Tibial artery (tissue), 4 donors: ENCODE results near the gene UNC13D.
A peak's percentile ranks its signal among the peaks of the same experiment; 100 is the strongest.
"Not testable (repeated sequence)": the region's sequence is repeated elsewhere in the genome, so short reads cannot be mapped to it uniquely, and the experiment has no call there.

Experiments used
- DNase-seq, 2 donors: peaks; one replicate each; pipeline ENCODE4 v3.0.0-alpha.2; 2019
- H3K27ac ChIP-seq, 2 donors: fragments of 200-600 bp; sonication (generic) in 1 of 2; 1 replicate in 1 of 2; 2 replicates in 1 of 2; pipeline ENCODE4 v1.5.1; 2018 to 2019; ENCODE audit warnings: mild to moderate bottlenecking in 1 of 2
- H3K27me3 ChIP-seq, 2 donors: fragments of 200-600 bp; sonication (generic) in 1 of 2; one replicate each; pipeline versions ENCODE4 v1.5.1 to v1.6.0; 2016 to 2019
- H3K36me3 ChIP-seq, 3 donors: fragments of 200-600 bp; sonication (generic) in 2 of 3; one replicate each; pipeline ENCODE4 v1.5.1; 2016 to 2019; ENCODE audit warnings: mild to moderate bottlenecking in 2 of 3
- H3K4me1 ChIP-seq, 4 donors: fragments of 200-600 bp; sonication (generic) in 2 of 4; 1 replicate in 3 of 4; 2 replicates in 1 of 4; pipeline ENCODE4 v1.5.1; 2016 to 2019
- H3K4me3 ChIP-seq, 2 donors: fragments of 200-600 bp; sonication (generic) in 1 of 2; 1 replicate in 1 of 2; 2 replicates in 1 of 2; pipeline ENCODE4 v1.5.1; 2018 to 2019; ENCODE audit warnings: mild to moderate bottlenecking in 2 of 2
- H3K9me3 ChIP-seq, 3 donors: fragments of 200-600 bp; sonication (generic) in 1 of 3; one replicate each; pipeline ENCODE4 v1.5.1; 2016 to 2019
- intact Hi-C: fragments of 100-400 bp; cut with DNase I; formaldehyde crosslinking; loops from one replicate; pipeline ENCODE4 v1.15.0; 2023; ENCODE audit warnings: low total_unique reads
- TF ChIP-seq, protein P1 (sequence below), 2 experiments: fragments of 200-600 bp in 1 of 2; fragments of 450-650 bp in 1 of 2; IDR thresholded peaks; one replicate each; pipeline ENCODE4 v1.5.1; 2017 to 2019; ENCODE audit warnings: antibody characterized with exemption in 2 of 2, mild to moderate bottlenecking in 1 of 2, moderate library complexity in 1 of 2

UNC13D gene

DNA sequence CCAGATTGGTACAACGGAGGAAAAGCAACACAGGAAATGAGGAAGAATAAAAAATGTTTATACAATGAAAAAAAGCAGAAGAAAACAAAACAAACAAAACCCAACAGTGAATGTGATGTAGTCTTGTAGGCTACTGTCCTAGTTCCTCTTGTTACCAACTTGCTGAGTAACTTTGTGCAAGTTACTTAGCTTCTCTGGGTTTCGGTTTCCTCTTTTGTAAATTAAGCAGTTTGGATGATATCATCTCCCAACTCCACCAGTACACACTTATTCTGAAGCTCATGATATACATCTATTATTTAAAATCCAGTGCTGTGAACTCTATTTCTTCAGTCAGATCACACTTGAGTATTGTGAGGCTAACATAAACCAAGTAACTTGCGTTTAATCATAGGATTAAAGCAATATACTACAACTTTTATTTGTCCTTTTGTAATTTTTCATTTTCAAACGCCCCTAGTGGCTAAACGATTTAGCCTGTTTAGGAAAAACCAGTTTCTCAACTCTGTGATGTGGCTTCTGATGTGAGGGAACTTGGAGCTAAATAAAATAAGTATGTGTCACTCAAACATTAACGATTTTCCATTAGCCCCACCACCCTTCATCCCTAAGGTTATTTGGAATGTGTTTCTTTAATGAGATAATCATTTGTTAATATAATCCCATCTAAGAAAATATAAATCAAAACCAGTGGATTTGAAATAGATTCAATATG, 61.0 kb downstream of the UNC13D start:
- TF ChIP-seq, protein P1, sequence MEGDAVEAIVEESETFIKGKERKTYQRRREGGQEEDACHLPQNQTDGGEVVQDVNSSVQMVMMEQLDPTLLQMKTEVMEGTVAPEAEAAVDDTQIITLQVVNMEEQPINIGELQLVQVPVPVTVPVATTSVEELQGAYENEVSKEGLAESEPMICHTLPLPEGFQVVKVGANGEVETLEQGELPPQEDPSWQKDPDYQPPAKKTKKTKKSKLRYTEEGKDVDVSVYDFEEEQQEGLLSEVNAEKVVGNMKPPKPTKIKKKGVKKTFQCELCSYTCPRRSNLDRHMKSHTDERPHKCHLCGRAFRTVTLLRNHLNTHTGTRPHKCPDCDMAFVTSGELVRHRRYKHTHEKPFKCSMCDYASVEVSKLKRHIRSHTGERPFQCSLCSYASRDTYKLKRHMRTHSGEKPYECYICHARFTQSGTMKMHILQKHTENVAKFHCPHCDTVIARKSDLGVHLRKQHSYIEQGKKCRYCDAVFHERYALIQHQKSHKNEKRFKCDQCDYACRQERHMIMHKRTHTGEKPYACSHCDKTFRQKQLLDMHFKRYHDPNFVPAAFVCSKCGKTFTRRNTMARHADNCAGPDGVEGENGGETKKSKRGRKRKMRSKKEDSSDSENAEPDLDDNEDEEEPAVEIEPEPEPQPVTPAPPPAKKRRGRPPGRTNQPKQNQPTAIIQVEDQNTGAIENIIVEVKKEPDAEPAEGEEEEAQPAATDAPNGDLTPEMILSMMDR (IDR thresholded peaks at IDR 0.05), result peak; percentile 68 to 73
- peak overlapping the region; percentile 2 to 19 for H3K4me3 ChIP-seq
- H3K27me3 ChIP-seq, result no peaks in the 10 kb centered on the region
- no peak for DNase-seq
- peaks cover 4 to 51% (median 39%) of the 10 kb centered on the region in 4 donors for H3K4me1 ChIP-seq
- H3K27ac ChIP-seq, result peak overlapping the region; percentile 95 to 96
- peaks cover 9 to 12% (median 9%) of the 10 kb centered on the region in 3 donors for H3K36me3 ChIP-seq
- H3K9me3 ChIP-seq, result no peaks in the 10 kb centered on the region
- intact Hi-C loops, result no loop called here

DNA sequence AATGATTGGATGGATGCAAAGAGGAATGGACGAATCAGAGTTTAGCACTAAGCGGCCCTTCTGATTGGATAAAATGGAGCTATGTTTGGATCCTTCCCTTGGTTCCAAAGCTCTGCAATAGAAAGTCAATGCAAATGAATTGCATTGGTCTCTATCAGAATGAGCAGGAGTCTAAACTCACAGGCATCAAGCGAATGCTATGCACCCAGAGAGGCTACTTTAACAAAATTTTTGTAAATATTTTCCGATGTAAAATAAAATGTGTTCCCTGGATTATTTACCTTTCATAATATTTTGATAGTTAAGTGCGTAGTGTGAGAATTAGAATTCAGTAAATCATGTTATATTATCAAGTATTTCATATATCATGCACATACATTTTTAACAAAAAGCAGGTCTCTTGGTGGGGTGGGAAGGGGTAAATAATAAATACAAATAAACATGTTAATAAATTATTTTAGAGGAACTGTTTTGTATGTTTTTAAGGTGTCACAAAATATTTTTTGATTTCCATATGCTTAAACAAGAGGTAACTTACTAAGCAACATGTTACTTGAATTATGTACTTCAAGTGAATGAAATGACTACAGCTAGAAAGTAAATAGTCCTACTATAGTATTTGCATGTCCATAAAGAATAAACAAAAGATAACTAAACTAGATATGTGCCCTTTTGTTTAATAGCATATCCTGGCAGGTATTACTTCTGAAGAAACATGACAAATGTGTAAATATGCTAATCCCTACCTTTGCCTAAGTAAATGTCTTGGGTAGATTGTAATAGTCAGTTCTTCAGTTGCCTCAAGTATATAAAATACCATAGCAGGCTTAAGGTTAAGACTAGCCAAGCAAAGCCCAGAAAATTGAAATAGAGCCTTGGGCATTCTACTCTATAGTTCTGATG, 64.0 kb downstream of the UNC13D start:
- Histone ChIP-seq H3K27ac (peak overlapping the region; percentile 39 to 99), H3K4me1 (peaks cover 4 to 49% (median 38%) of the 10 kb centered on the region in 4 donors), H3K9me3 (no peaks in the 10 kb centered on the region), H3K4me3 (no peak overlapping the region), H3K27me3 (no peaks in the 10 kb centered on the region), H3K36me3 (peaks cover 34 to 42% (median 36%) of the 10 kb centered on the region in 3 donors)
- DNase-seq, result no peak
- TF ChIP-seq, protein P1 (IDR thresholded peaks at IDR 0.05), result no peak
- intact Hi-C loops, result no loop called here

DNA sequence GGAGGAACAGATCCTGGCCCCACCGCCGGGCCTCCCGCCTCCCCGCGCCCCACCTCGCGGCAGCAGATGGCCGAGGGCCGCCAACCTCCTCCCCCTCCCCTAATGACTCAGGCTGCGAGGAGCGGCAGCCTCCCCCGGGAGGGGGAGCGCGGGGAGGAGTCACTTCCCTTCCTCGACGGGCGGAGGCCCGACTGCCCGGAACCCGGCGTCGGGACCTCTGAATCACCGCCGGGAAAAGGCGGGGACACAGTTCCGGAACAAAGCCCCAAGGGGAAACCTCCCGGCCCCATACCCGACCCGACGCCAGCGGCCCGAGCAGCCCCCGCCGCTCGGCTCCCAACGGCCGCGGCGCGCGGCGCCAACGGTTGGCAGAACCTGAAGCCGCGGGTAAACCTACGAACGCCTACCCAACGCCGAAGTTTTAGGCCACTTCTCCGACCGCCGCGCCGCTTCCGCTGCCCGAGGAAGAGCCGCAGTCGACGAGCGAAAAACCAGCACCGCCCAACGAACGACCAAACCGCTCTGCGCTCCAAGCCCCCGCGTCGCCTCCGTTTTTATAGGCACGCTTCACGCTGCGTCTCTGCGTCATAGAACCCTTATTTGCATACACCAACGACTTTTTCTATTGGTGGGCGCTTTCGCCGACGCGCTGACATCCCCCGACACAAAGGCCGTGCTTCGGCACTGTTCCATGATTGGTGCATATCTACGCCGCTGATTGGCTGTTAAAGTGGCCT, 64.8 kb downstream of the UNC13D start:
- TF ChIP-seq, protein P1 (IDR thresholded peaks at IDR 0.05), result peak in 1 of 2 experiments; percentile 26
- Histone ChIP-seq H3K4me3 (peak overlapping the region; percentile 78), H3K36me3 (peaks cover 43 to 50% (median 43%) of the 10 kb centered on the region in 3 donors), H3K4me1 (peaks cover 2 to 55% (median 42%) of the 10 kb centered on the region in 4 donors), H3K27me3 (no peaks in the 10 kb centered on the region), H3K27ac (peak overlapping the region; percentile 97 to 99), H3K9me3 (no peaks in the 10 kb centered on the region)
- intact Hi-C loops, result no loop called here
- DNase-seq, result peak; percentile 98 to 99

DNA sequence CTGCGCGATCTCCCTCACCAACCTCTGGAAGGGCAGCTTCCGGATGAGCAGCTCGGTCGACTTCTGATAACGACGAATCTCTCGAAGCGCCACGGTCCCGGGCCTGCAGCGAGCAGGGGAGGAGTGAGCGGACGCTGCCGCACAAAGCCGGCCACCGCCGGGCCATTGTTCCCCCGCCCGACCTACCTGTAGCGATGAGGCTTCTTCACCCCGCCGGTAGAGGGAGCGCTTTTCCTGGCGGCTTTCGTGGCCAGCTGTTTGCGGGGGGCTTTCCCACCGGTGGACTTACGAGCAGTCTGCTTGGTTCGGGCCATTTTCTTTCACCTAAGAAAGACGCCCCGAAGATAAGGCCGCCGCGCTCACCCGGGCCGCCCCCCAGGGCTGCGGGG, 65.3 kb downstream of the UNC13D start:
- Histone ChIP-seq H3K4me3 (peak overlapping the region; percentile 78), H3K4me1 (peaks cover 0 to 51% (median 38%) of the 10 kb centered on the region in 4 donors), H3K9me3 (no peaks in the 10 kb centered on the region), H3K36me3 (peaks cover 44 to 55% (median 48%) of the 10 kb centered on the region in 3 donors), H3K27ac (peak overlapping the region; percentile 97 to 99), H3K27me3 (no peaks in the 10 kb centered on the region)
- intact Hi-C loops, result no loop called here
- TF ChIP-seq, protein P1 (IDR thresholded peaks at IDR 0.05), result peak; percentile 36 to 43
- no peak for DNase-seq

DNA sequence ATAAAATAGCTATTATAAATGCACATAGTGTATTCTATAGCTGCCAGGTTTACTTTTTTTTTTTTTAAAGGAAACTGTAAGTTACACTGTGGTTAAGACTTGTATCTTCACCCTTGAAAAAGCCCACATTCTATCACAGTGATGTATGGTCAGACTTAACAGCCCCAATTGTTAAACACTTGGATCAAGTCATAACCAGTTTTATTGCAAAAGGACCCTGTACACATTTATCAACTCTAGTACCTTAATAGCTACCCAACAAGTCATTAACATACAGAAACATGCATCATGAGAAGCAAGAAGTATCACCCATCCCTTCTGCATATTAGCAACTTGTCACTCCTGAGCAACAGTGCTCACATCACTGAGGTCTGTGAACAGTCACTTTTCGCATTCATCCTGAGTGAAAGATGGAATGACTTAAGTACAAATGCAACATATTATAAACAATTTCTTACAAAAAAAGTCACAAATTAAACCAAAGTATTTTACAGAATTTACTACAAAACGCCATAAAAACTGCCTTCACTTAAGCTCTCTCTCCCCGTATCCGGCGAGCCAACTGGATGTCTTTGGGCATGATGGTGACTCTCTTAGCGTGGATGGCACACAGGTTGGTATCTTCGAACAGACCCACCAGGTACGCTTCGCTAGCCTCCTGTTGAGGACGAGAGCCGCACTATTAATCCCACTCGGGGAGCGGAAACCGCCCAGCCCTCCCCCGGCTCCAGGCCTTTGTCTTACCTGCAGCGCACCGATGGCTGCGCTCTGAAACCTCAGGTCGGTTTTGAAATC, 65.9 kb downstream of the UNC13D start:
- H3K9me3 ChIP-seq, intact Hi-C loops, DNase-seq, H3K27me3 ChIP-seq: not testable (repeated sequence)
- H3K36me3 ChIP-seq, result peaks cover 44 to 59% (median 50%) of the 10 kb centered on the region in 3 donors
- peak overlapping the region; percentile 78 for H3K4me3 ChIP-seq
- peak overlapping the region; percentile 97 to 99 for H3K27ac ChIP-seq
- peaks cover 0 to 46% (median 33%) of the 10 kb centered on the region in 4 donors for H3K4me1 ChIP-seq
